H1 (cell line): Measurements from ENCODE around the gene AIF1. TPM values are rescaled to one million over a fixed set of nuclear protein-coding genes. Genes with fewer than 3 reads are reported as not detected.

Experiments
- CTCF ChIA-PET: fragments of 300-600 bp; sonication (Branson Sonifier 250); formaldehyde crosslinking; loops from one replicate; lab custom pipeline; 2021; ENCODE audit not compliant: partially characterized antibody; lab: Charles Lee
- POLR2A ChIA-PET: fragments of 300-600 bp; sonication (Branson Sonifier 250); formaldehyde crosslinking; loops from one replicate; lab custom pipeline; 2021; ENCODE audit warnings: inconsistent platforms; ENCODE audit not compliant: partially characterized antibody; lab: Charles Lee
- DNase-seq, 2 experiments: peaks; one replicate each; pipeline versions ENCODE4 v3.0.0 to v3.0.0-alpha.2; 2010 to 2022; ENCODE audit warnings: low spot score in 2 of 2, low read depth in 1 of 2, mixed read lengths in 1 of 2
- FAIRE-seq: peaks from 2 replicates; lab custom pipeline; 2011; peaks lifted over from hg19 to GRCh38; lab: Jason Lieb, UNC
- H2AFZ ChIP-seq: 2 replicates; pipeline ENCODE4 v1.8.1; 2012; ENCODE audit warnings: low read length, inconsistent platforms
- H2AK5ac ChIP-seq: 2 replicates; pipeline ENCODE4 v1.6.1; 2013; ENCODE audit warnings: low read depth, low read length
- H2BK120ac ChIP-seq: replicated peaks from 2 replicates; pipeline ENCODE3; 2013; ENCODE audit warnings: low read depth, low read length, inconsistent platforms
- H2BK12ac ChIP-seq: 2 replicates; pipeline ENCODE4 v1.6.1; 2013; ENCODE audit warnings: low read depth, low read length
- H2BK15ac ChIP-seq: 2 replicates; pipeline ENCODE4 v1.6.1; 2013; ENCODE audit warnings: low read length
- H2BK20ac ChIP-seq: 2 replicates; pipeline ENCODE4 v1.6.1; 2013; ENCODE audit warnings: low read length
- H2BK5ac ChIP-seq: 2 replicates; pipeline ENCODE4 v1.6.1; 2013; ENCODE audit warnings: low read depth, low read length
- H3K14ac ChIP-seq: 2 replicates; pipeline ENCODE4 v1.6.1; 2013; ENCODE audit warnings: inconsistent platforms; ENCODE audit not compliant: insufficient read length
- H3K18ac ChIP-seq: 2 replicates; pipeline ENCODE4 v1.6.1; 2013; ENCODE audit warnings: low read length; ENCODE audit errors: extremely low read depth
- H3K23ac ChIP-seq: 2 replicates; pipeline ENCODE4 v1.6.1; 2013; ENCODE audit warnings: inconsistent platforms; ENCODE audit not compliant: insufficient read length
- H3K23me2 ChIP-seq: 2 replicates; pipeline ENCODE4 v1.6.1; 2013; ENCODE audit warnings: low read depth, low read length
- H3K27ac ChIP-seq: 2 replicates; pipeline ENCODE4 v1.6.1; 2011; ENCODE audit warnings: low read depth, low read length, inconsistent platforms
- H3K27me3 ChIP-seq, 4 experiments: replicated peaks in 1 of 4; 1 replicate in 1 of 4; 2 replicates in 3 of 4; pipeline versions ENCODE4 v1.6.1 to v1.8.1; 2011 to 2013; ENCODE audit warnings: low read length in 3 of 4, mild to moderate bottlenecking in 3 of 4, inconsistent platforms in 2 of 4, mixed read lengths in 2 of 4, moderate library complexity in 1 of 4; ENCODE audit not compliant: control insufficient read depth in 3 of 4, insufficient read depth in 3 of 4; ENCODE audit errors: extremely low read depth in 1 of 4
- H3K36me3 ChIP-seq, 4 experiments: 2 replicates each; pipeline versions ENCODE4 v1.6.1 to v1.8.1; 2011 to 2013; ENCODE audit warnings: mild to moderate bottlenecking in 4 of 4, low read length in 3 of 4, moderate library complexity in 2 of 4, control low read depth in 1 of 4, inconsistent platforms in 1 of 4; ENCODE audit not compliant: insufficient read depth in 4 of 4, control insufficient read depth in 2 of 4
- H3K4ac ChIP-seq: replicated peaks from 2 replicates; pipeline ENCODE3; 2013; ENCODE audit warnings: low read length, low read depth, mixed read lengths, inconsistent platforms; ENCODE audit not compliant: insufficient read length
- H3K4me1 ChIP-seq, 4 experiments: replicated peaks in 1 of 4; 1 replicate in 1 of 4; 2 replicates in 3 of 4; pipeline versions ENCODE4 v1.6.1 to v1.8.1; 2011 to 2013; ENCODE audit warnings: low read length in 3 of 4, inconsistent platforms in 2 of 4, mixed read lengths in 1 of 4; ENCODE audit not compliant: insufficient read depth in 4 of 4, control insufficient read depth in 3 of 4
- H3K4me2 ChIP-seq, 2 experiments: 2 replicates each; pipeline versions ENCODE4 v1.6.1 to v1.8.1; 2011 to 2013; ENCODE audit warnings: low read depth in 2 of 2, low read length in 2 of 2, control low read depth in 1 of 2, inconsistent platforms in 1 of 2, mild to moderate bottlenecking in 1 of 2; ENCODE audit not compliant: insufficient read depth in 1 of 2
- H3K4me3 ChIP-seq, 4 experiments: fragments of 200-600, 300-600 bp in 1 of 4; sonication (generic), shearing (Covaris generic), sonication (Bioruptor Twin) in 1 of 4; 2 replicates each; pipeline versions ENCODE4 v1.5.1 to v1.8.1; 2011 to 2016; ENCODE audit warnings: low read length in 4 of 4, low read depth in 3 of 4, control low read depth in 2 of 4, inconsistent platforms in 2 of 4, mild to moderate bottlenecking in 2 of 4, mixed read lengths in 1 of 4, moderate library complexity in 1 of 4; ENCODE audit not compliant: insufficient read depth in 2 of 4; ENCODE audit errors: extremely low read depth in 1 of 4
- H3K56ac ChIP-seq: replicated peaks from 2 replicates; pipeline ENCODE3; 2013; ENCODE audit warnings: low read depth, mild to moderate bottlenecking, mixed read lengths, low read length, inconsistent platforms; ENCODE audit not compliant: insufficient read length
- H3K79me1 ChIP-seq: 2 replicates; pipeline ENCODE4 v1.6.1; 2013; ENCODE audit warnings: low read depth, low read length, control low read depth
- H3K79me2 ChIP-seq, 2 experiments: 2 replicates each; pipeline versions ENCODE4 v1.6.1 to v1.8.1; 2012 to 2013; ENCODE audit warnings: low read length in 2 of 2, mild to moderate bottlenecking in 2 of 2, inconsistent platforms in 1 of 2; ENCODE audit not compliant: insufficient read depth in 2 of 2, control insufficient read depth in 1 of 2
- H3K9ac ChIP-seq, 4 experiments: replicated peaks in 1 of 4; 1 replicate in 1 of 4; 2 replicates in 3 of 4; pipeline versions ENCODE4 v1.6.1 to v1.8.1; 2011 to 2013; ENCODE audit warnings: low read depth in 3 of 4, low read length in 3 of 4, control low read depth in 2 of 4, mild to moderate bottlenecking in 2 of 4, moderate library complexity in 2 of 4, inconsistent platforms in 1 of 4; ENCODE audit errors: extremely low read depth in 1 of 4
- H3K9me3 ChIP-seq, 2 experiments: 2 replicates each; pipeline versions ENCODE4 v1.6.1 to v1.8.1; 2012 to 2013; ENCODE audit warnings: mild to moderate bottlenecking in 2 of 2, moderate library complexity in 2 of 2, control low read depth in 1 of 2, inconsistent platforms in 1 of 2, low read depth in 1 of 2, low read length in 1 of 2, mixed read lengths in 1 of 2; ENCODE audit not compliant: insufficient read depth in 2 of 2
- H4K20me1 ChIP-seq, 2 experiments: replicated peaks in 1 of 2; 2 replicates each; pipeline versions ENCODE3 to v1.8.1; 2011 to 2013; ENCODE audit warnings: inconsistent platforms in 2 of 2, low read length in 2 of 2, mild to moderate bottlenecking in 1 of 2; ENCODE audit not compliant: insufficient read depth in 2 of 2, control insufficient read depth in 1 of 2
- H4K5ac ChIP-seq: 2 replicates; pipeline ENCODE4 v1.6.1; 2013; ENCODE audit warnings: low read length, low read depth, mixed read lengths, inconsistent platforms; ENCODE audit not compliant: insufficient read length
- H4K8ac ChIP-seq: 2 replicates; pipeline ENCODE4 v1.8.0; 2013; ENCODE audit warnings: mild to moderate bottlenecking, moderate library complexity, low read length, inconsistent platforms; ENCODE audit not compliant: insufficient read depth; ENCODE audit errors: extremely low read depth
- H4K91ac ChIP-seq: replicated peaks from 2 replicates; pipeline ENCODE3; 2013; ENCODE audit warnings: low read length, mixed read lengths, inconsistent platforms; ENCODE audit not compliant: insufficient read length
- KDM5A ChIP-seq: fragments of 200-600 bp; IDR thresholded peaks from 2 replicates; pipeline ENCODE4 v1.7.1; 2012; ENCODE audit warnings: mild to moderate bottlenecking, low read length, inconsistent platforms, mixed read lengths
- WGBS, 2 experiments: shearing (Covaris generic) in 1 of 2; methylation state at CpG; one replicate each; pipeline versions ENCODE4 v1.1.6 to v1.1.7; 2013 to 2015; ENCODE audit warnings: low lambda C conversion rate in 2 of 2, mixed read lengths in 2 of 2, inconsistent platforms in 1 of 2, low coverage in 1 of 2, missing lambda C conversion rate in 1 of 2; ENCODE audit not compliant: insufficient replicate concordance in 2 of 2, insufficient coverage in 1 of 2, insufficient read length in 1 of 2; ENCODE audit errors: extremely low coverage in 1 of 2, missing lambda C conversion rate in 1 of 2; 5-methylcytosine and 5-hydroxymethylcytosine counted together
- polyA plus RNA-seq, 7 experiments: library from polyadenylated mRNA; depleted of rRNA in 3 of 7; stranded (reverse) in 5 of 7; unstranded in 2 of 7; fragments of >200 nt in 5 of 7; fragments of 200-250 nt in 2 of 7; gene quantifications; 1 replicate in 5 of 7; 2 replicates in 1 of 7; 4 replicates in 1 of 7; pipeline versions ENCODE4 v1.2.1 to v1.2.3, GENCODE V29; 2011 to 2013; ENCODE audit warnings: missing spikeins in 2 of 7, mixed read lengths in 2 of 7
- total RNA-seq: library from RNA; stranded (reverse); fragmentation: NEBNext Ultra II Directional; extraction: Animal tissue kit (Norgen Biotek cat#: 25700); gene quantifications from 2 replicates; pipeline ENCODE4 v1.2.1, GENCODE V29; 2021
- TF ChIP-seq, protein P1 (sequence below): IDR thresholded peaks from 2 replicates; pipeline ENCODE4 v1.6.1; 2012; ENCODE audit warnings: low read length, inconsistent platforms
- TF ChIP-seq, protein P2 (sequence below), 3 experiments: IDR thresholded peaks; 1 replicate in 2 of 3; 2 replicates in 1 of 3; pipeline versions ENCODE4 v1.5.1 to v1.6.1; 2011; ENCODE audit warnings: low read length in 3 of 3, mild to moderate bottlenecking in 3 of 3, inconsistent platforms in 2 of 3, low read depth in 1 of 3, moderate library complexity in 1 of 3; ENCODE audit not compliant: insufficient read depth in 1 of 3; ENCODE audit errors: control extremely low read depth in 1 of 3

AIF1 gene
- total and polyA plus RNA-seq, 2 of the 8 experiments (the other 6 are each of a cell fraction or from before 2014, with no cell fraction given): 6.3 to 9.8 TPM

DNA sequence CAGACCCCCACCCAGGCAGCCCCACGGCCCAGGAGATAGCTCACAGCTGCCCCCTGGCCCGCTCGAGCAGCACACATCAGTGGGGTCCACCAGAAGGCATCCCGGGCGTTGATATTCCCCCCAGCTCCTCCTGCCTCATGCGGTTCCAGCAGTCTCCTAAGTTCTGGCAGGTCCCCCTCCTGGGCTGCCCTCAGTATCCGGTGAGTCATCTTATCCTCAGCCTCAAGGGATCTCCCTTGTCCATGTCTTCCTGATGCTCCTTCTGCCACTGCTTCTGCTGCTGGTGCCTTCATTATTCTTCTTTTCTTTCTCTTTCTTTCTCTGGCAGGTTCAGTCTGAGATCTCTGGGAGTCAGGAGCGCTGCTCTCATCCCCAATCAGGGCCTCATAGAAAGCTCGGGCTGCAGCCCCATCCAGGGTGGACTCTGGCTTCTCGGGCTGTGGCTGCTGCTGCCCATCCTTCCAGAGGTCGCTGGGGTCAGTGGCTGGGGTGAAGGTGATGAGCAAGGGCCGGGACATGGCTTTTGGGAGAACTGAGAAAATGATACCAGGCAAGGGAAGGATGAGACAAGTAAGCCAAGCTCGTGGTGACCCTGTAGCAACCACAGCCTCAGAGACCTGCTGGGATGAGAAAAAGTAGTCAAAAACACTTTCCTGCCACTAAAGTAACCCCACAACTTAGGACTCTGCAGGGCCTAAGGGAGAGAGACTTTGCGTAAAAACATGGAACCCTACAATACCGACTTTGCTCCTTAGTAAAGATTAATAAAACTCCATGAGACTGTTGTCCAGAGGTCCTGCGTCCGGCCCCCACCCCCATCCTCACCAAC, 49.1 kb downstream of the AIF1 start:
- Histone ChIP-seq H4K5ac (no peak overlapping the region), H2BK12ac (peak overlapping the region; percentile 10; the same call in 1 of the 2 replicates), H2BK20ac (no peak overlapping the region), H3K9ac (peak overlapping the region; percentile 80 to 95 (median 90)), H3K79me2 (peaks cover 0 to 52% of the 10 kb centered on the region in 2 experiments; a peak in 3 of 4 replicates), H3K4me1 (peaks cover 0 to 19% (median 5%) of the 10 kb centered on the region in 4 experiments; a peak in 5 of 7 replicates), H3K14ac (no peak overlapping the region), H3K79me1 (peaks cover 12% of the 10 kb centered on the region), H4K91ac (peak overlapping the region; percentile 6), H3K56ac (peak overlapping the region; percentile 37), H2BK15ac (no peak overlapping the region; the same call in 1 of the 2 replicates), H3K23ac (no peak overlapping the region), H3K4ac (no peak overlapping the region), H3K36me3 (peaks cover 22 to 38% (median 28%) of the 10 kb centered on the region in 4 experiments), H3K9me3 (no peaks in the 10 kb centered on the region), H3K4me3 (peak overlapping the region; percentile 88 to 94 (median 90)), H2BK120ac (no peak overlapping the region), H2AFZ (no peak overlapping the region), H3K4me2 (peak overlapping the region; percentile 74 to 82), H2BK5ac (peak overlapping the region; percentile 91), H4K20me1 (peaks cover 7 to 9% of the 10 kb centered on the region in 2 experiments), H4K8ac (0 out of 2 replicates have a peak overlapping the region, but pooled peaks have one; percentile 42), H3K18ac (peak overlapping the region; percentile 98), H2AK5ac (peak overlapping the region; percentile 43; the same call in 1 of the 2 replicates), H3K27ac (peak overlapping the region; percentile 97), H3K27me3 (no peaks in the 10 kb centered on the region), H3K23me2 (peaks cover 12% of the 10 kb centered on the region)
- WGBS, 2 experiments: 49% methylated on average over 17 of the region's 17 CpGs; no CpG with 5 or more reads in 1 of the 2 experiments
- no peak for FAIRE-seq
- ChIA-PET POLR2A (interaction anchor here (0.6 to 25.5 kb wide), 51 partner anchors 9 to 1306 kb away, joined by 3 to 883 read pairs (median 4); partner anchors contain the start of genes ABHD16A, AIF1, APOM and ATP6V1G2), CTCF (interaction anchor here (0.6 to 3.8 kb wide), 20 partner anchors 9 to 288 kb away, joined by 3 to 38 read pairs (median 4); partner anchors contain the start of genes APOM, BAG6, LSM2 and TNF)
- DNase-seq: no peak
- TF ChIP-seq, protein P1, sequence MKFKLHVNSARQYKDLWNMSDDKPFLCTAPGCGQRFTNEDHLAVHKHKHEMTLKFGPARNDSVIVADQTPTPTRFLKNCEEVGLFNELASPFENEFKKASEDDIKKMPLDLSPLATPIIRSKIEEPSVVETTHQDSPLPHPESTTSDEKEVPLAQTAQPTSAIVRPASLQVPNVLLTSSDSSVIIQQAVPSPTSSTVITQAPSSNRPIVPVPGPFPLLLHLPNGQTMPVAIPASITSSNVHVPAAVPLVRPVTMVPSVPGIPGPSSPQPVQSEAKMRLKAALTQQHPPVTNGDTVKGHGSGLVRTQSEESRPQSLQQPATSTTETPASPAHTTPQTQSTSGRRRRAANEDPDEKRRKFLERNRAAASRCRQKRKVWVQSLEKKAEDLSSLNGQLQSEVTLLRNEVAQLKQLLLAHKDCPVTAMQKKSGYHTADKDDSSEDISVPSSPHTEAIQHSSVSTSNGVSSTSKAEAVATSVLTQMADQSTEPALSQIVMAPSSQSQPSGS: 0 out of 2 replicates have a peak, but pooled peaks have one; percentile 4
- TF ChIP-seq KDM5A: no peak
- TF ChIP-seq, protein P2, sequence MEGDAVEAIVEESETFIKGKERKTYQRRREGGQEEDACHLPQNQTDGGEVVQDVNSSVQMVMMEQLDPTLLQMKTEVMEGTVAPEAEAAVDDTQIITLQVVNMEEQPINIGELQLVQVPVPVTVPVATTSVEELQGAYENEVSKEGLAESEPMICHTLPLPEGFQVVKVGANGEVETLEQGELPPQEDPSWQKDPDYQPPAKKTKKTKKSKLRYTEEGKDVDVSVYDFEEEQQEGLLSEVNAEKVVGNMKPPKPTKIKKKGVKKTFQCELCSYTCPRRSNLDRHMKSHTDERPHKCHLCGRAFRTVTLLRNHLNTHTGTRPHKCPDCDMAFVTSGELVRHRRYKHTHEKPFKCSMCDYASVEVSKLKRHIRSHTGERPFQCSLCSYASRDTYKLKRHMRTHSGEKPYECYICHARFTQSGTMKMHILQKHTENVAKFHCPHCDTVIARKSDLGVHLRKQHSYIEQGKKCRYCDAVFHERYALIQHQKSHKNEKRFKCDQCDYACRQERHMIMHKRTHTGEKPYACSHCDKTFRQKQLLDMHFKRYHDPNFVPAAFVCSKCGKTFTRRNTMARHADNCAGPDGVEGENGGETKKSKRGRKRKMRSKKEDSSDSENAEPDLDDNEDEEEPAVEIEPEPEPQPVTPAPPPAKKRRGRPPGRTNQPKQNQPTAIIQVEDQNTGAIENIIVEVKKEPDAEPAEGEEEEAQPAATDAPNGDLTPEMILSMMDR (IDR thresholded peaks at IDR 0.05; ENCODE audit: control extremely low read depth in 1 of 3, insufficient read depth in 1 of 3, low read depth in 1 of 3, low read length in 3 of 3): 0 out of 4 replicates have a peak, but pooled peaks of 1 of the 3 experiments have one; percentile 2
